Endothelial cell of umbilical vein (primary cell): ENCODE measurements around the gene CCR7. TPM values are rescaled to one million over a fixed set of nuclear protein-coding genes. Genes with fewer than 3 reads are reported as not detected.
"Not testable (repeated sequence)": the region's sequence is repeated elsewhere in the genome, so short reads cannot be mapped to it uniquely, and the experiment has no call there.

Experiments
- BruUV-seq: library from RNA; stranded (reverse); fragments of 400-500 nt; replicated peaks from 2 replicates; lab custom pipeline; 2021; lab: Mats Ljungman, UMichigan
- CTCF ChIA-PET: fragments of 300-600, 350-600 bp; sonication (Branson Sonifier 250); formaldehyde crosslinking; loops from one replicate; lab custom pipeline; 2021; ENCODE audit warnings: antibody characterized with exemption, inconsistent platforms; lab: Charles Lee
- POLR2A ChIA-PET: fragments of 300-600, 350-600 bp; sonication (Branson Sonifier 250); formaldehyde crosslinking; loops from one replicate; lab custom pipeline; 2021; ENCODE audit warnings: antibody characterized with exemption, inconsistent platforms; lab: Charles Lee
- DNase-seq: peaks from one replicate; pipeline ENCODE4 v3.0.0-alpha.2; 2011; ENCODE audit warnings: low read depth, low spot score
- FAIRE-seq: peaks from 2 replicates; lab custom pipeline; 2011; peaks lifted over from hg19 to GRCh38; lab: Jason Lieb, UNC
- H2AFZ ChIP-seq: 2 replicates; pipeline ENCODE4 v1.6.0; 2012; ENCODE audit warnings: low read depth, low read length, control low read depth, inconsistent platforms
- H3K27ac ChIP-seq: 2 replicates; pipeline ENCODE4 v1.5.1; 2011; ENCODE audit warnings: low read depth, mild to moderate bottlenecking, control low read depth, low read length, moderate library complexity; ENCODE audit not compliant: insufficient read depth
- H3K27me3 ChIP-seq, 2 experiments: 2 replicates each; pipeline versions ENCODE4 v1.6.0 to v1.6.1; 2011; ENCODE audit warnings: low read length in 2 of 2, mixed read lengths in 1 of 2; ENCODE audit not compliant: control insufficient read depth in 2 of 2, insufficient read depth in 2 of 2
- H3K36me3 ChIP-seq, 2 experiments: 2 replicates in 1 of 2; 3 replicates in 1 of 2; pipeline ENCODE4 v1.5.1; 2011; ENCODE audit warnings: low read length in 2 of 2, mild to moderate bottlenecking in 1 of 2, moderate library complexity in 1 of 2; ENCODE audit not compliant: control insufficient read depth in 2 of 2, insufficient read depth in 2 of 2; ENCODE audit errors: extremely low read depth in 1 of 2
- H3K4me1 ChIP-seq: 3 replicates; pipeline ENCODE4 v1.5.1; 2011; ENCODE audit warnings: mild to moderate bottlenecking, low read length; ENCODE audit not compliant: control insufficient read depth, insufficient read depth; ENCODE audit errors: extremely low read depth
- H3K4me2 ChIP-seq: 2 replicates; pipeline ENCODE4 v1.6.1; 2011; ENCODE audit warnings: low read length, control low read depth, mixed read lengths; ENCODE audit not compliant: insufficient read depth
- H3K4me3 ChIP-seq, 3 experiments: fragments of 200-600 bp in 1 of 3; sonication (generic), shearing (Covaris generic) in 1 of 3; replicated peaks in 1 of 3; 2 replicates each; pipeline ENCODE4 v1.5.1; 2011 to 2016; ENCODE audit warnings: control low read depth in 3 of 3, low read length in 3 of 3, mild to moderate bottlenecking in 2 of 3, inconsistent platforms in 1 of 3, low read depth in 1 of 3, moderate library complexity in 1 of 3; ENCODE audit not compliant: insufficient read depth in 1 of 3
- H3K79me2 ChIP-seq: 2 replicates; pipeline ENCODE4 v1.6.0; 2012; ENCODE audit warnings: low read length, inconsistent platforms; ENCODE audit not compliant: control insufficient read depth, insufficient read depth
- H3K9ac ChIP-seq: replicated peaks from 2 replicates; pipeline ENCODE3; 2011; ENCODE audit warnings: low read length, control low read depth; ENCODE audit not compliant: insufficient read depth; ENCODE audit errors: extremely low read depth
- H3K9me1 ChIP-seq: replicated peaks from 3 replicates; pipeline ENCODE4 v1.6.0; 2011; ENCODE audit warnings: mild to moderate bottlenecking, low read length; ENCODE audit not compliant: control insufficient read depth, insufficient read depth; ENCODE audit errors: extremely low read depth
- H3K9me3 ChIP-seq: replicated peaks from 2 replicates; pipeline ENCODE4 v1.5.1; 2012; ENCODE audit warnings: low read length, inconsistent platforms; ENCODE audit not compliant: control insufficient read depth, insufficient read depth
- H4K20me1 ChIP-seq: replicated peaks from 2 replicates; pipeline ENCODE3; 2011; ENCODE audit warnings: mild to moderate bottlenecking, low read length; ENCODE audit not compliant: control insufficient read depth, insufficient read depth; ENCODE audit errors: extremely low read depth
- EZH2 ChIP-seq: IDR thresholded peaks from 2 replicates; pipeline ENCODE4 v1.6.1; 2012; ENCODE audit warnings: borderline replicate concordance, low read depth, mild to moderate bottlenecking, moderate library complexity, low read length, inconsistent platforms; ENCODE audit not compliant: severe bottlenecking
- FOS ChIP-seq: IDR thresholded peaks from 2 replicates; pipeline ENCODE4 v1.6.1; 2011; ENCODE audit warnings: mild to moderate bottlenecking, low read length, moderate library complexity, borderline replicate concordance; ENCODE audit not compliant: insufficient read depth
- GATA2 ChIP-seq: IDR thresholded peaks from 2 replicates; pipeline ENCODE4 v1.7.0; 2011; ENCODE audit warnings: low read depth, mild to moderate bottlenecking, moderate library complexity, mixed read lengths, low read length; ENCODE audit not compliant: insufficient read length, insufficient read depth
- JUN ChIP-seq: IDR thresholded peaks from 2 replicates; pipeline ENCODE4 v1.6.1; 2011; ENCODE audit warnings: borderline replicate concordance, low read depth; ENCODE audit not compliant: insufficient read length, insufficient read depth
- MYC ChIP-seq: IDR thresholded peaks from one replicate; pipeline ENCODE4 v1.6.1; 2011; ENCODE audit warnings: mild to moderate bottlenecking, low read depth, low read length
- POLR2A ChIP-seq: IDR thresholded peaks from 2 replicates; pipeline ENCODE4 v1.6.1; 2012; ENCODE audit warnings: low read depth, mild to moderate bottlenecking, control low read depth, low read length
- POLR2AphosphoS5 ChIP-seq: IDR thresholded peaks from 2 replicates; pipeline ENCODE4 v1.6.1; 2012; ENCODE audit warnings: low read depth, mild to moderate bottlenecking, control low read depth, low read length, moderate library complexity; ENCODE audit not compliant: insufficient read depth
- dilution Hi-C: fragments of 300-500 bp; cut with MboI; formaldehyde crosslinking; loops from one replicate; pipeline ENCODE4 v1.15.0; 2019; ENCODE audit warnings: low sequenced_read_pairs; ENCODE audit not compliant: extremely low pct_ligation_motif_present
- intact Hi-C: fragments of 100-400 bp; cut with micrococcal nuclease; formaldehyde crosslinking; loops from one replicate; pipeline ENCODE4 v1.10.0; 2022
- polyA plus RNA-seq, 4 experiments: library from polyadenylated mRNA; depleted of rRNA in 3 of 4; stranded (reverse) in 3 of 4; unstranded in 1 of 4; fragments of >200 nt; gene quantifications; 2 replicates each; pipeline versions ENCODE4 v1.2.1 to v1.2.3, GENCODE V29; 2011 to 2012; ENCODE audit warnings: missing spikeins in 1 of 4
- total RNA-seq: library from RNA; stranded (reverse); gene quantifications from 2 replicates; pipeline ENCODE4 v1.2.3, GENCODE V29; 2021
- TF ChIP-seq, protein P1 (sequence below), 2 donors: IDR thresholded peaks; 1 replicate in 1 of 2; 2 replicates in 1 of 2; pipeline ENCODE4 v1.5.1; 2011; ENCODE audit warnings: low read length in 2 of 2, mild to moderate bottlenecking in 2 of 2, moderate library complexity in 2 of 2, control low read depth in 1 of 2, inconsistent platforms in 1 of 2, low read depth in 1 of 2; ENCODE audit not compliant: insufficient read depth in 1 of 2; ENCODE audit errors: extremely low read depth in 1 of 2
- TF ChIP-seq, protein P2 (sequence below): IDR thresholded peaks from 2 replicates; pipeline ENCODE4 v1.6.1; 2011; ENCODE audit not compliant: insufficient read depth, insufficient read length

CCR7 gene
- total and polyA plus RNA-seq, 2 donors (not counting 3 experiments of a cell fraction or from before 2014, with no cell fraction given): 0.18 TPM; not detected in 1

DNA sequence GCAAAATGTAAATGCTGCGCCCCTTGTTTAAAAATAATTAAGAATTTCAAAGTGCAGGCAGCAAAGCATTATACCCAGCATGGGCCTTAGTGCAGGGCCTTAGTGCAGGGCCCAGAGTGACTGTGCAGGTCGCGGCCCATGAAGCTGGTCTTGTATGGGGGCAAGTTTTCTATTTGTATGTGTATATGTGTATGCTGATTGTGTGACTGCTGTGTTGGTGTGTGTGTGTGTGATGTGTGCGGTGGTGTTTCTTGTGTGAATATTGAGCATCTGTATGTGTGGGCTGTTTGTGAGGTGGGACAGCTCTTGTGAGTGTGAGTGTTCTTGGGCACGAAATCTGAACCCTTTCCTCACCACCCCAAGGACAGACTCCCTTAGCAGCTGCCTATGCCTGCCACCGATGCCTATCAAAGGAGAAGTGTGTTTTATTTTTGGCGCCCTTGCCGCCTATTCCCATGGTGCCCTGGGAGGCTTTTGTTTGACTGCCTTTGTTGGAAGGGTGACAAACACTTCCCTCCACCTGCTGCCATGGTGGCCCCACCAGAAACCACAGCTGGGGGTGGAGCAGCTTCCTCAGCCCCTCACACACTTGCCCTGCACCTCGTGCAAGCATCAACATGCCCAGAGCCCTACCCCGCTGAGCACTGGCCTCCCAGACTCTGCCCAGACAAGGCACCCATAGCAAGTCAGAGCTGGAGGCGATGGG is 18.0 kb downstream of the CCR7 start:
- dilution Hi-C loops (no loop called here), intact Hi-C loops (no loop called here)
- TF ChIP-seq FOS (no peak), JUN (no peak), EZH2 (no peak), GATA2 (no peak), MYC (no peak), POLR2AphosphoS5 (no peak), POLR2A (no peak)
- TF ChIP-seq, protein P1, sequence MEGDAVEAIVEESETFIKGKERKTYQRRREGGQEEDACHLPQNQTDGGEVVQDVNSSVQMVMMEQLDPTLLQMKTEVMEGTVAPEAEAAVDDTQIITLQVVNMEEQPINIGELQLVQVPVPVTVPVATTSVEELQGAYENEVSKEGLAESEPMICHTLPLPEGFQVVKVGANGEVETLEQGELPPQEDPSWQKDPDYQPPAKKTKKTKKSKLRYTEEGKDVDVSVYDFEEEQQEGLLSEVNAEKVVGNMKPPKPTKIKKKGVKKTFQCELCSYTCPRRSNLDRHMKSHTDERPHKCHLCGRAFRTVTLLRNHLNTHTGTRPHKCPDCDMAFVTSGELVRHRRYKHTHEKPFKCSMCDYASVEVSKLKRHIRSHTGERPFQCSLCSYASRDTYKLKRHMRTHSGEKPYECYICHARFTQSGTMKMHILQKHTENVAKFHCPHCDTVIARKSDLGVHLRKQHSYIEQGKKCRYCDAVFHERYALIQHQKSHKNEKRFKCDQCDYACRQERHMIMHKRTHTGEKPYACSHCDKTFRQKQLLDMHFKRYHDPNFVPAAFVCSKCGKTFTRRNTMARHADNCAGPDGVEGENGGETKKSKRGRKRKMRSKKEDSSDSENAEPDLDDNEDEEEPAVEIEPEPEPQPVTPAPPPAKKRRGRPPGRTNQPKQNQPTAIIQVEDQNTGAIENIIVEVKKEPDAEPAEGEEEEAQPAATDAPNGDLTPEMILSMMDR (IDR thresholded peaks at IDR 0.05; ENCODE audit: extremely low read depth in 1 of 2, insufficient read depth in 1 of 2, low read depth in 1 of 2, low read length in 2 of 2): no peak
- TF ChIP-seq, protein P2, sequence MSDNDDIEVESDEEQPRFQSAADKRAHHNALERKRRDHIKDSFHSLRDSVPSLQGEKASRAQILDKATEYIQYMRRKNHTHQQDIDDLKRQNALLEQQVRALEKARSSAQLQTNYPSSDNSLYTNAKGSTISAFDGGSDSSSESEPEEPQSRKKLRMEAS: no peak
- Histone ChIP-seq H3K4me1 (peaks cover 16% of the 10 kb centered on the region), H3K27me3 (no peaks in the 10 kb centered on the region), H3K9ac (no peak overlapping the region), H3K36me3 (no peaks in the 10 kb centered on the region), H3K27ac (no peak overlapping the region), H3K9me1 (no peaks in the 10 kb centered on the region), H3K9me3 (no peaks in the 10 kb centered on the region), H2AFZ (no peak overlapping the region), H4K20me1 (no peaks in the 10 kb centered on the region), H3K4me2 (no peak overlapping the region), H3K4me3 (no peak overlapping the region), H3K79me2 (no peaks in the 10 kb centered on the region)
- ChIA-PET POLR2A (no interaction called here), CTCF (interaction anchor here (3.4 to 3.6 kb wide), 2 partner anchors 12 to 14 kb away, joined by 30 to 35 read pairs; no protein-coding TSS in a partner anchor)
- FAIRE-seq (no peak), DNase-seq (no peak)
- BruUV-seq: no TSS peak

DNA sequence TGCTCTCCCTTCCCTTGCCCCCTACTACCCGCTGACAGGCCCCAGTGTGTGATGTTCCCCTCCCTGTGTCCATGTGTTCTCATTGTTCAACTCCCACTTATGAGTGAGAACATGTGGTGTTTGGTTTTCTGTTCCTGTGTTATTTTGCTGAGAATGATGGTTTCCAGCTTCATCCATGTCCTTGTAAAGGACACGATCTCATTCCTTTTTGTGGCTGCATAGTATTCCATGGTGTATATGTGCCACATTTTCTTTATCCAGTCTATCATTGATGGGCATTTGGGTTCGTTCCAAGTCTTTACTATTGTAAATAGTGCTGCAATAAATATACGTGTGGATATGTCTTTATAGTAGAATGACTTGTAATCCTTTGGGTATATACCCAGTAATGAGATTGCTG is 18.8 kb downstream of the CCR7 start:
- H2AFZ ChIP-seq, FAIRE-seq, H3K4me3 ChIP-seq, intact Hi-C loops, H3K9me1 ChIP-seq, H3K79me2 ChIP-seq, H3K36me3 ChIP-seq, BruUV-seq, POLR2A ChIA-PET, H3K27me3 ChIP-seq, H3K9me3 ChIP-seq, dilution Hi-C loops, H3K4me2 ChIP-seq, H3K9ac ChIP-seq, H3K27ac ChIP-seq, DNase-seq, H4K20me1 ChIP-seq: not testable (repeated sequence)
- CTCF ChIA-PET: interaction anchor here (3.6 kb wide), 1 partner anchor 13 kb away, joined by 35 read pairs; no protein-coding TSS in a partner anchor
- H3K4me1 ChIP-seq: peaks cover 11% of the 10 kb centered on the region
